OCI-LY7 (cell line): ENCODE results near the gene TRIM9. TPM values are rescaled to one million over a fixed set of nuclear protein-coding genes. Genes with fewer than 3 reads are reported as not detected.
"Not testable (repeated sequence)": the region's sequence is repeated elsewhere in the genome, so short reads cannot be mapped to it uniquely, and the experiment has no call there.

ENCODE experiments used
- BruUV-seq: library from RNA; stranded (reverse); fragments of 400-500 nt; replicated peaks from 2 replicates; lab custom pipeline; 2021; lab: Mats Ljungman, UMichigan
- CTCF ChIA-PET: fragments of 300-600 bp; sonication (Branson Sonifier 250); formaldehyde crosslinking; loops from one replicate; lab custom pipeline; 2022; ENCODE audit warnings: antibody characterized with exemption; ENCODE audit not compliant: unreplicated experiment; lab: Charles Lee
- POLR2A ChIA-PET: fragments of 300-600 bp; sonication (Branson Sonifier 250); formaldehyde crosslinking; loops from one replicate; lab custom pipeline; 2022; ENCODE audit warnings: antibody characterized with exemption; lab: Charles Lee
- DNase-seq: peaks from one replicate; pipeline ENCODE4 v3.0.0-alpha.2; 2015; ENCODE audit warnings: low spot score
- H2AFZ ChIP-seq: fragments of 200-600 bp; sonication (generic), shearing (Covaris generic); 2 replicates; pipeline ENCODE4 v1.6.1; 2014; ENCODE audit warnings: mild to moderate bottlenecking, antibody characterized with exemption, low read length, moderate library complexity
- H3K27ac ChIP-seq: fragments of 200-600 bp; sonication (generic); 2 replicates; pipeline ENCODE4 v1.5.1; 2014; ENCODE audit warnings: mixed run types, low read depth, mild to moderate bottlenecking, moderate library complexity, low read length, inconsistent platforms; ENCODE audit not compliant: poor library complexity, severe bottlenecking
- H3K36me3 ChIP-seq: fragments of 200-600 bp; sonication (generic); 2 replicates; pipeline ENCODE4 v1.6.1; 2014; ENCODE audit warnings: mild to moderate bottlenecking, antibody characterized with exemption, low read length, moderate library complexity, mixed read lengths; ENCODE audit not compliant: insufficient read depth
- H3K4me1 ChIP-seq: fragments of 200-600 bp; sonication (generic); 2 replicates; pipeline ENCODE4 v1.5.1; 2014; ENCODE audit warnings: mild to moderate bottlenecking, low read length; ENCODE audit not compliant: insufficient read depth, poor library complexity, severe bottlenecking
- H3K4me2 ChIP-seq: fragments of 200-600 bp; sonication (generic); 2 replicates; pipeline ENCODE4 v1.6.1; 2014; ENCODE audit warnings: mild to moderate bottlenecking, low read length
- H3K4me3 ChIP-seq: fragments of 200-600 bp; sonication (generic); 2 replicates; pipeline ENCODE4 v1.5.1; 2014; ENCODE audit warnings: mild to moderate bottlenecking, low read depth, low read length; ENCODE audit not compliant: poor library complexity, severe bottlenecking
- H3K79me2 ChIP-seq: fragments of 200-600 bp; sonication (generic); 2 replicates; pipeline ENCODE4 v1.6.1; 2016; ENCODE audit warnings: low read depth, mild to moderate bottlenecking, low read length, moderate library complexity, mixed read lengths; ENCODE audit not compliant: insufficient read depth
- H3K9me2 ChIP-seq: fragments of 200-600 bp; sonication (generic); 2 replicates; pipeline ENCODE4 v1.6.1; 2016; ENCODE audit warnings: mild to moderate bottlenecking, low read length, mixed read lengths; ENCODE audit not compliant: insufficient read depth
- H3K9me3 ChIP-seq: fragments of 200-600 bp; sonication (generic); 2 replicates; pipeline ENCODE4 v1.6.1; 2014; ENCODE audit warnings: mild to moderate bottlenecking, mixed run types, low read length, mixed read lengths
- H4K20me1 ChIP-seq: fragments of 200-600 bp; sonication (generic); 2 replicates; pipeline ENCODE4 v1.6.1; 2014; ENCODE audit warnings: mild to moderate bottlenecking, antibody characterized with exemption, low read length, moderate library complexity, mixed read lengths; ENCODE audit not compliant: insufficient read depth
- CTCF ChIP-seq: fragments of 200-600 bp; sonication (generic); conservative IDR thresholded peaks from 2 replicates; pipeline ENCODE4 v1.5.1; 2014; ENCODE audit warnings: mild to moderate bottlenecking, antibody characterized with exemption, low read length, moderate library complexity, mixed read lengths
- EZH2phosphoT487 ChIP-seq: fragments of 200-600 bp; sonication (generic); IDR thresholded peaks from 2 replicates; pipeline ENCODE4 v1.6.1; 2018; ENCODE audit warnings: low read depth, borderline replicate concordance, mild to moderate bottlenecking, mixed run types, antibody characterized with exemption, low read length, moderate library complexity, mixed read lengths
- intact Hi-C: fragments of 100-400 bp; cut with micrococcal nuclease; formaldehyde crosslinking; loops from one replicate; pipeline ENCODE4 v1.10.0; 2022; ENCODE audit not compliant: unreplicated experiment
- total RNA-seq, 2 experiments: library from RNA; depleted of rRNA in 1 of 2; stranded (reverse); fragments of >200 nt in 1 of 2; shearing (Covaris generic) in 1 of 2; gene quantifications; 2 replicates each; pipeline ENCODE4 v1.2.3, GENCODE V29; 2014 to 2022

The TRIM9 gene
- total RNA-seq, 2 experiments from 2014 or later, result 1.4 to 7.9 TPM

DNA sequence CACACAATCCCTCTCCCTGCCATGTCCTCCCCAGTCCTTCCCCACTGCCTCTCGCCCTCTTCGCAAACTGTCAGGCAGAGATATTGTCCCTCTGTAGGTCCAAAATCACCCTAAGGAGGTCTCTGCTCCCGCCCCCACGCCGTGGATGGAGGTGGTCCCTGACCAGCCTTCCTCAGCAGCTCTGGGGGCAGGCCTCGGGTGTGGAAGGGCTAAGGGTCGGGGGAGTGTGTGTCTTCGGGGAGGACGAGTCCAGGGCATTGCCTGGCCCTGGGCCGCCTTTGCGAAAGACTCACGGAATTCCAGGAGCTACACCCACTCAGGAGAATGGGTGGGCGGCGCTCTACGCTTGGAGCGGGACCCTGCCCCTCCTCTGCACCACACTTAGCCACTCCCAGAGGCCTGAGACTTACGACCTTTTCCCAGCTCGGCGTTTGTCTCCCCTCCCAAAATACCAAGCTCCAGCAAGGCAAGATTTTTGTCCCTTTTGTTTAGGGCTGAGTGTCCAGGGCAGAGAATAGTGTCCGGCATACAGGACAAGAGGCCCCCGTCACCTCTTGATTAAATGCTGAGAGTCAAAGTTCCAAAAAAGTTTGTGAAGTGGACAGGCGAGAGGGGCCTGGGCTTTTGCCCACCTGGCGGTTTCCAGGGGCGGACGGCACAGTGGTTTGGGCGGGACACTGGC, 151.5 kb downstream of the TRIM9 start:
- H3K27ac ChIP-seq, result no peak overlapping the region
- H3K9me3 ChIP-seq, result no peaks in the 10 kb centered on the region
- no peak for DNase-seq
- no TSS peak for BruUV-seq
- peak overlapping the region; percentile 68 for H3K4me3 ChIP-seq
- no peaks in the 10 kb centered on the region for H3K9me2 ChIP-seq
- CTCF ChIA-PET, result no interaction called here
- peaks cover 9% of the 10 kb centered on the region for H3K4me1 ChIP-seq
- no peaks in the 10 kb centered on the region for H3K36me3 ChIP-seq
- H3K79me2 ChIP-seq, result no peaks in the 10 kb centered on the region
- peak overlapping the region; percentile 73; the same call in 1 of the 2 replicates for H2AFZ ChIP-seq
- H3K4me2 ChIP-seq, result peak overlapping the region; percentile 59; the same call in 1 of the 2 replicates
- TF ChIP-seq CTCF, result no peak
- TF ChIP-seq EZH2phosphoT487, result no peak
- intact Hi-C loops, result no loop called here
- POLR2A ChIA-PET, result no interaction called here
- H4K20me1 ChIP-seq, result no peaks in the 10 kb centered on the region

GRCh38 chr14:50941638-50942037, 153.3 kb downstream of the TRIM9 start:
- intact Hi-C loops, CTCF ChIA-PET: not testable (repeated sequence)
- POLR2A ChIA-PET, result interaction anchor here (0.8 kb wide), 1 partner anchor 12 kb away, joined by 3 read pairs; no protein-coding TSS in a partner anchor

GRCh38 chr14:50941151-50941550, 153.8 kb downstream of the TRIM9 start:
- H3K36me3 ChIP-seq, result no peaks in the 10 kb centered on the region
- POLR2A ChIA-PET, result interaction anchor here (0.8 kb wide), 1 partner anchor 12 kb away, joined by 3 read pairs; no protein-coding TSS in a partner anchor
- no peaks in the 10 kb centered on the region for H3K9me2 ChIP-seq
- peaks cover 9% of the 10 kb centered on the region for H3K4me1 ChIP-seq
- H3K4me3 ChIP-seq, result no peak overlapping the region
- H2AFZ ChIP-seq, result no peak overlapping the region
- intact Hi-C loops, result no loop called here
- no TSS peak for BruUV-seq
- H3K4me2 ChIP-seq, result no peak overlapping the region
- no peaks in the 10 kb centered on the region for H3K9me3 ChIP-seq
- TF ChIP-seq EZH2phosphoT487, result no peak
- no peak for TF ChIP-seq CTCF
- no peaks in the 10 kb centered on the region for H4K20me1 ChIP-seq
- no peak for DNase-seq
- CTCF ChIA-PET, result no interaction called here
- H3K79me2 ChIP-seq, result no peaks in the 10 kb centered on the region
- no peak overlapping the region for H3K27ac ChIP-seq

More at GRCh38 chr14:50941638-50942037, 153.3 kb downstream of the TRIM9 start:
- H3K36me3 ChIP-seq, H3K9me3 ChIP-seq, DNase-seq, BruUV-seq, H3K27ac ChIP-seq, H4K20me1 ChIP-seq, H3K4me3 ChIP-seq, H2AFZ ChIP-seq, H3K4me2 ChIP-seq, H3K79me2 ChIP-seq, H3K4me1 ChIP-seq, H3K9me2 ChIP-seq: not testable (repeated sequence)
